G401 (cell line): Measurements from ENCODE around the gene GNG14. TPM values are rescaled to one million over a fixed set of nuclear protein-coding genes. Genes with fewer than 3 reads are reported as not detected.
A peak's percentile ranks its signal among the peaks of the same experiment; 100 is the strongest.
"Not testable (repeated sequence)": the region's sequence is repeated elsewhere in the genome, so short reads cannot be mapped to it uniquely, and the experiment has no call there.

ENCODE experiments used
- DNase-seq: peaks from one replicate; pipeline ENCODE4 v3.0.0-alpha.2; 2015; ENCODE audit warnings: low spot score
- in situ Hi-C: cut with HindIII; loops from 2 replicates; pipeline ENCODE4 v1.10.0; 2016; ENCODE audit warnings: low sequenced_read_pairs, mixed read lengths
- total RNA-seq: library from RNA; depleted of rRNA; stranded (reverse); fragments of >200 nt; shearing (Covaris generic); gene quantifications from 2 replicates; pipeline ENCODE4 v1.2.3, GENCODE V29; 2014

GNG14 gene
- total RNA-seq, 1 experiment from 2014 or later: not detected

- in situ Hi-C loops: no loop called here
- DNase-seq: no peak
Measured at GRCh38 chr19:12689581-12690216, 1.9 kb downstream of the GNG14 start.

- in situ Hi-C loops: no loop called here
- DNase-seq: no peak
Measured at GRCh38 chr19:12692960-12693359, 5.2 kb downstream of the GNG14 start.

- in situ Hi-C loops: no loop called here
- no peak for DNase-seq
Measured at GRCh38 chr19:12694641-12695040, 6.8 kb downstream of the GNG14 start.

GRCh38 chr19:12695096-12695495, 7.3 kb downstream of the GNG14 start:
- no peak for DNase-seq
- in situ Hi-C loops: no loop called here

GRCh38 chr19:12695514-12695913, 7.7 kb downstream of the GNG14 start:
- in situ Hi-C loops: no loop called here
- DNase-seq: no peak

GRCh38 chr19:12695997-12696365, 8.2 kb downstream of the GNG14 start:
- DNase-seq: no peak
- in situ Hi-C loops: no loop called here

GRCh38 chr19:12696366-12697335, 8.9 kb downstream of the GNG14 start, which contains the start of gene FBXW9:
Gene FBXW9 (minus strand): TSS chr19:12696631. CDS start chr19:12696581, 50 bp downstream.
- peak; percentile 96 for DNase-seq
- in situ Hi-C loops: no loop called here

GRCh38 chr19:12697425-12697824, 9.6 kb downstream of the GNG14 start:
- DNase-seq, in situ Hi-C loops: not testable (repeated sequence)

- DNase-seq: no peak
- in situ Hi-C loops: no loop called here
Measured at GRCh38 chr19:12698138-12698537, 10.3 kb downstream of the GNG14 start.

GRCh38 chr19:12701596-12702282, 13.9 kb downstream of the GNG14 start:
- no peak for DNase-seq
- in situ Hi-C loops: no loop called here

- in situ Hi-C loops: no loop called here
- peak; percentile 52 for DNase-seq
Measured at GRCh38 chr19:12703046-12703445, 15.2 kb downstream of the GNG14 start.

GRCh38 chr19:12705169-12705568, 17.4 kb downstream of the GNG14 start:
- no peak for DNase-seq
- in situ Hi-C loops: no loop called here

GRCh38 chr19:12705654-12706331, 18.0 kb downstream of the GNG14 start:
- DNase-seq: no peak
- in situ Hi-C loops: no loop called here

- no peak for DNase-seq
- in situ Hi-C loops: no loop called here
Measured at GRCh38 chr19:12706332-12706718, 18.5 kb downstream of the GNG14 start.

- in situ Hi-C loops: no loop called here
- no peak for DNase-seq
Measured at GRCh38 chr19:12708641-12709040, 20.8 kb downstream of the GNG14 start.

GRCh38 chr19:12711187-12711586, 23.4 kb downstream of the GNG14 start:
- no peak for DNase-seq
- in situ Hi-C loops: no loop called here

GRCh38 chr19:12712077-12712476, 24.3 kb downstream of the GNG14 start:
- DNase-seq, in situ Hi-C loops: not testable (repeated sequence)

- in situ Hi-C loops, DNase-seq: not testable (repeated sequence)
Measured at GRCh38 chr19:12713304-12713703, 25.5 kb downstream of the GNG14 start.

GRCh38 chr19:12715102-12715501, 27.3 kb downstream of the GNG14 start:
- in situ Hi-C loops: no loop called here
- DNase-seq: no peak
